ENCODE measurements around the gene ZFP36L2.

DNA sequence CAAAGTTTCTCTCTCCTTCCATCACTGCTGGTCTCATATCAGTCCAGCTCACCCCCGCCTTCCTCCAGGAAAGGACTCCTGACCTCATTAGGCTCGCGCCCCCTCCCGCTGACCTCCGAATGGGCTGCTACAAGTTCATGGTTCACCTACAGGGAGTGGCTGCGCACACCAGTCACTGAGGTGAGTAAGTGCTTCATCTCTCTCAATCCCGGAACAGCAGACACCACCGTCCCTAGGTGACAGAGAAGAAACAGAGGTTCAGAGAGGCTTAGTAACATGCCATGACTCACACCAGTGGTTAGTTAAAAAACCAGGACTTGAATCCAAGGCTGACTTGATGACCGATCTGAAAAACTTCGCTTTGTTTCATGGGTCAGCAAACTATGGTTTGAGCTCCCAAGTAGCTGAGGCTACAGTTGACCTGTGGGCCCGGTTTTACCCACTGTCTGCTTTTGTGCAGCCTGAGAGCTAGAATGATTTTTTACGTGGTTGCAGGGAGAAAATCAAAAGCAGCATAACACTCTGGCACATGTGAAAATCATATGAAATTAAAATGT lies 42.0 kb downstream of the ZFP36L2 start:
- TF ChIP-seq, protein P1, sequence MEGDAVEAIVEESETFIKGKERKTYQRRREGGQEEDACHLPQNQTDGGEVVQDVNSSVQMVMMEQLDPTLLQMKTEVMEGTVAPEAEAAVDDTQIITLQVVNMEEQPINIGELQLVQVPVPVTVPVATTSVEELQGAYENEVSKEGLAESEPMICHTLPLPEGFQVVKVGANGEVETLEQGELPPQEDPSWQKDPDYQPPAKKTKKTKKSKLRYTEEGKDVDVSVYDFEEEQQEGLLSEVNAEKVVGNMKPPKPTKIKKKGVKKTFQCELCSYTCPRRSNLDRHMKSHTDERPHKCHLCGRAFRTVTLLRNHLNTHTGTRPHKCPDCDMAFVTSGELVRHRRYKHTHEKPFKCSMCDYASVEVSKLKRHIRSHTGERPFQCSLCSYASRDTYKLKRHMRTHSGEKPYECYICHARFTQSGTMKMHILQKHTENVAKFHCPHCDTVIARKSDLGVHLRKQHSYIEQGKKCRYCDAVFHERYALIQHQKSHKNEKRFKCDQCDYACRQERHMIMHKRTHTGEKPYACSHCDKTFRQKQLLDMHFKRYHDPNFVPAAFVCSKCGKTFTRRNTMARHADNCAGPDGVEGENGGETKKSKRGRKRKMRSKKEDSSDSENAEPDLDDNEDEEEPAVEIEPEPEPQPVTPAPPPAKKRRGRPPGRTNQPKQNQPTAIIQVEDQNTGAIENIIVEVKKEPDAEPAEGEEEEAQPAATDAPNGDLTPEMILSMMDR (IDR thresholded peaks at IDR 0.05): no peak
- TF ChIP-seq POLR2A (IDR thresholded peaks at IDR 0.05) (no peak), EP300 (IDR thresholded peaks at IDR 0.05) (no peak)
